Middle frontal gyrus (tissue), 1 donor: Measurements from ENCODE around the gene ERGIC1.

ENCODE experiments used
- DNase-seq: peaks from one replicate; pipeline ENCODE4 v3.0.0-alpha.2; 2015; ENCODE audit warnings: low spot score; ENCODE audit errors: extremely low spot score

The ERGIC1 gene

DNA sequence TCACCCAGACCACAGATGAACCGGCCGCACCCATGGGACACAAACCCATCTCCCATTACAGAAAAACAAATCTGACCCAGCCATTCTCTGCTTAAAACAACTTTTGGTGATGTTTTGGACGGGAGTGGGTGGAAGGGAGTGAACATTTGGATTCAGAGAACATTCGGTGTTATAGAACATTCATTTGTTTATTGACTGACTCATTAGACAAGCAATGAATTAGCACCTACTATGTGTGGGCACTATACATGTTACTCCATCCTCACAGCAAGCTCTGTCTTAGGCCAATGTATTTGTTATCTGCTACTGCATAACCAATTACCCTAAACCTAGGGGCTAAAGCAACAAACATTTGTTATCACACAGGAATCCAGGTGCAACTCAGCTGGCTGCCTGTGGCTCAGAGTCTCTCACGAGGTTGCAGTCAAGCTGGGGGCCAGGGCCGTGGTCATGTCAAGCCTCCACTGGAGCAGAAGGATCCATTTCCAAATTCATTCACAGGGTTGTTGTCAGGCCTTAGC is 5.1 kb upstream of the ERGIC1 start:
- no peak for DNase-seq

GRCh38 chr5:172830275-172830799 is 3.7 kb upstream of the ERGIC1 start:
- DNase-seq, result no peak

GRCh38 chr5:172830876-172831662 is 3.0 kb upstream of the ERGIC1 start:
- no peak for DNase-seq

DNA sequence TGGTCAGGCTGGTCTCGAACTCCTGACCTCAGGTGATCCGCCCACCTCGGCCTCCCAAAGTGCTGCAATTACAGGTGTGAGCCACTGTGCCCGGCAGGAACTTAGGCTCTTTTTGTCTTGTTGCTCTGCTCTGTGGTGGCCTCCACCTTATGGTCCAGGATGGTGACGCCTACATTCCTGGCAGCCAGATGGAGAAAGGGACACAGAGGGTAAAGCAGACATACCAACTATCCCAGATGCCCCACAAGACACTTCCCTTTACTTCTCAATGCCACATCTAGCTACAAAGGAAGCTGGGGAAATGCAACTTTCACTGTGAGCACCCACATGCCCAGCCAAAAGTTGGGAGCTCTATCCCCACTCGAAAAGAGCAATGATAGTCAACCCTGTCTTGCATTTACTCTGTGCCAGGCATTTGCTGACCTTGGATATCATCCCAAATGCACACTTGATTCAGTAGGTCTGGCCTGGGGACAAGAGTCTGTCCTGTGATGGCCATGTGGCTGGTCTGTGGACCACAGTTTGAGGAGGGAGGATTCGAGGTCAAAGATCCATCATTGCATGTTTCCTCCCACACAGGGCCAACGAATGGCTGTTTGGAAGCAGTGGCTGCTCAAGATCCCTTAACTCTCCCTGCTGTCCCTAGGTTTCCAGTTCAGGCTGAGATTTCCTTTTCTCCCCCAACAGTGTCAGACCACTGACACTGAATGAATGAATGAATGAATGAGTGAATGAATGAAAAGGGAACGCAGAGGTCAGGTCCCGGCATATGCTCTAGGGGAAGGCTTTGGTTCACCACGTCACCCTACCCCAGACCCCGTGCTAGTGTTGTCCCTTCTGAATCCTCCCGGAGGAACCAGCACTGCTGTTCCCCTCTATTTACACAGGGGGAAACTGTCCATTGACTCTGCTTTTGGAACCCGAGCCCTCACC is 1.4 kb upstream of the ERGIC1 start:
- DNase-seq, result no peak

GRCh38 chr5:172833372-172833685 is 722 bp upstream of the ERGIC1 start:
- no peak for DNase-seq

- no peak for DNase-seq
These were observed 601 bp downstream of the ERGIC1 start for GRCh38 chr5:172834415-172835289.

- no peak for DNase-seq
These were observed 1.4 kb downstream of the ERGIC1 start for GRCh38 chr5:172835290-172835993.

DNA sequence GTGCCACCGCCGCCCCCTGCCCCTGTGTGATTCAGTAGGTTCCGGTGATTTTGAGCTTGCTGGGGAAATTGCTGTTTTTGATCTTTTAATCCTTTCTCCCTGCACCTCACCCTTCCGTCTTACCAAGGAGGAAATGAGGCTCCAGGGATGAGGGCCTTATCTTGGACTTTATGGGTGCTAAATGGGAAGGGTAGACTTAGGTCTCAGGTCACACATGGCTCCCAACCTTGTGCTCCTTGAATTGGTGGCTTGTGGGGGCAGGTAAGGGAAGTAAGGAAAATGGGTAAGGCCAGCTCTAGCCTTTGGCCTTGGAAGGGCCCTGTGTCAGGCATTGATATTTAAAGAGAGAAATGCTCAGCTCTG is 1.9 kb downstream of the ERGIC1 start:
- DNase-seq, result no peak

- DNase-seq, result no peak
These were observed 3.6 kb downstream of the ERGIC1 start for GRCh38 chr5:172837640-172838039.

DNA sequence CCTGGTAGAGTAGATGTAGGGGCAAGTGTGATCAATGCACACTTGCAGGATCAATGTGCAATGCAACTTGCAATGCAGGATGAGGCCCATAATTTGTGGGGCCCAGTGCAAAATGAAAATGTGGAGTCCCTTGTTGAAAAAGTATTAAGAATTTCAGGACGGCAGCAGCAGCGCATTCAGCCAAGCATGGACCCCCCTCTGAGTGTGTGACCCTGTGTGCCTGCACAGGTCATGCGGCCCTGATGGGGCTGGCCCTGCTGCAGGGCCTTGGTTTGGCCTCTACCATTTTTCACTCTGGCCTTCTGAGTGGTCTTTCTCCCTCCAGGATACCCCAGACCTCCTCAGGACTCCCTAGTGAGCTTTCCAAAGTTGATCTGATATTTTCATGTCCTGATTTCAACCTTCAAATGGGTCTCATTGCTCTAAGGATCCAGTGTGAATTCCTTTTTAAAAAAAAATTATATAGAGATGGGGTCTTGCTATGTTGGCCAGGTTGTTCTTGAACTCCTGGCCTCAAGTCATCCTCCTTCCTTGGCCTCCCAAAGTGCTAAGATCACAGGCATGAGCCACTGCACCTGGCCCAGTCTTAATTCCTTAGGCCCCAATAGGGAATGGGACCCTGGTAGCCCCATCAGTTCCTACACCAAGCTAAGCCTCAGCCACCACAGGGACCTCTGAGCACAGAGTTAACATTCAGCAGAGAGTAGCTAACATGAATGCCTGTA is 4.3 kb downstream of the ERGIC1 start:
- no peak for DNase-seq

- DNase-seq, result no peak
These were observed 5.8 kb downstream of the ERGIC1 start for GRCh38 chr5:172839669-172840431.

DNA sequence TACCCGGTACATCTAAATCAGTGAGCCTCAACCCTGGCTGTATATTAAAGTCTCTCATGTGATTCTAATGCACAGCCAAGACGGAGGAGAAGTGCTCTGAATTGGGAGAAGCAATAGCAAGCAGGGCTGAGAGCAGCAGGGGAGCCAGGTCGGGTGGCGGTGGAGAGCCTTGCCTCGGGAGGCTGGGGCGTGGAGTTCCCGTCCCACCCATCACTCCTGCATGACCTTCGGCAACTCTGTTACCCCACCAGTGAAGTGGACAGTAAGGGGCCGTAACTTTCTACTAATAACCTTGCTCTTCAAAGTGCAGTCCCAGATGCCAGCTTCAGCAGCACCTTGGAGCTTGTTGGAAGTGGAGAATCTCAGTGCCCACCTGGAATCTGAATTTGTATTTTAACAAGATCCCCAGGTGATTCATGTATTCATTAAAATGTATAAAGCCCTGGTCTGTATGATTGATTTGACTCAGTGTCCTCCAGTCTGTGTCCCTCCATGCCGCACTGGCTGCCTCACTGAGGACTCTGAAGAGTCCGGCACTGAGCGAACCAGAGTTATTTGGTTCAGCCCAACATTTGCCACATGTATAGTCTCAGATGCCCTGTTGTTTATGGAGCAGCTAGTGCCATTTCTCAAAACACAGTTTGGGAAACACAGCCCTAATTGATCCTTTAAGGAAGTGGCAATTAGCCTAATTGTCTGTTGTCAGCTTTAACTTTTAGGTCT is 6.5 kb downstream of the ERGIC1 start:
- peak; percentile 28 for DNase-seq

DNA sequence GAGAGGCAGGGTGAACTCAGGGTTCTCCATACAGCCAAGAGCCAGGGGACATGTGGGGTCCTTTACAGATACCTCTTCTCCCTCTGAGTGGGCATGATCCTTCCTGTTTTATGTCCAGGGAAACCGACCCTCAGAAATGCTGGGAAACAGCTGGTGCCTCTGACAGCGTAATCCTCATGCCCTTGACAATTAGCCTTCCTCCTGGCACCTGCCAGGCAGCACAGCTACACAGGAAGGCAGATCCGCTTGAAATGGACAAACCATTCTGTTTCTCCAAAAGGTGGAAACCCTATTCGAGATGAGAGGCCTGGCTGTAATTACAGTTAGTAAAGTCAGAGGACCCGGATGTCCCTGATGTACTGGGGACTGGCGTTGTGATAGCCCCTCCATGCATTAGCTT is 7.2 kb downstream of the ERGIC1 start:
- no peak for DNase-seq

DNA sequence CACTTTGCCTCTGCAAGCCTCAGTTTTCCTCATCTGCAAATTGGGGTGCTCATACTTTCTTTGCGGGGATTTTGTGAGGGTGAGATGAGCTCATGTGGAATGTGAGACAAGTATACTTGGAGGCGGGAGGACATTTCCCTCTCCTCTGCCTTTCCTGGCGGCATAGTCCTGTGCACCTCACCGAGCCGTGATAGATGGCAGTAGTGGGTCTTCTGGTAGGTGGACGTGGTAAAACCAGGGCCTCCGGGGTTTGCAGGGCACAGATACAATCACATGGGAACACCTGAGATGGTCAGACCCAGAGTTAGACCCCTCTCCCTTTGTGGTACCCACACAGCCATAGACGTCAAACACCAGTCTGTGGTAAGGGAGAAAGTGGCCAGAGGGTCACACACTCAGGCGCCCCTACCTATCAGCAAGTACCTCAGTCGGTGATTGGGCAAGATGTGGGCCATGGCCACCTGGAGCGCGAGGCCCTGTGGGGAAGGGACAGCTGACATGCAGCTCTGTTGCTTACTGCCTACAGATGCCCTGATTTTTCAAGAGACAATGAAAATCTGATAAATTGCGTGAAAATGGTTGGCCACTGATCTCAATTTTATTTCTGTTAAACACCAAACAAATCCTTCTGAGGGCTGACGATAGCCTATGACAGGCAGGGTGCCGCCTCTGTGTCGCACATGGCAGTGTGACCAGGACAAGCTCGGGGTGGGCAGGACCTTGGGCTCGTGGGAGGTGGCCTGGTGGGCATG is 9.9 kb downstream of the ERGIC1 start:
- no peak for DNase-seq

- DNase-seq, result no peak
These were observed 10.5 kb downstream of the ERGIC1 start for GRCh38 chr5:172844577-172844838.

DNA sequence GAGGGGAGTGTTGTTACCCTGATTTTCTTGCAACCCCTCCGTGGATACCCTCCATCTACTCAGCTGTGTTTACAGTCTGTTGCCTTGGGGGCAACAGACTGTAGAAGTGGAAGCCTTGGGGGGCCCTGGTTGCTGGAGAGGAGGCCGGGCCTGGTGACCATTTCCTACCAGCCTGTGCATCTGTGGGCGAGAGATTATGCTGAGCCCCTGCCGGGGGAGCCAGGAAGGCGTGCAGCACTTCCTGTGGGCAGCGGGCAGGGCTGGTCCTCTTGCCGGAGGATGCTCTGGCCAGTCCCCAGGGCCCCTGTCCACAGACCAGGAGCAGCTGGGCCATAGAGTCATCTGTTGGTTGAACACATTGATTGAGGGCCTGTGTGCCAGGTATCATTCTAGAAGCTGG is 11.1 kb downstream of the ERGIC1 start:
- DNase-seq, result no peak

- DNase-seq, result no peak
These were observed 11.5 kb downstream of the ERGIC1 start for GRCh38 chr5:172845576-172845975.

DNA sequence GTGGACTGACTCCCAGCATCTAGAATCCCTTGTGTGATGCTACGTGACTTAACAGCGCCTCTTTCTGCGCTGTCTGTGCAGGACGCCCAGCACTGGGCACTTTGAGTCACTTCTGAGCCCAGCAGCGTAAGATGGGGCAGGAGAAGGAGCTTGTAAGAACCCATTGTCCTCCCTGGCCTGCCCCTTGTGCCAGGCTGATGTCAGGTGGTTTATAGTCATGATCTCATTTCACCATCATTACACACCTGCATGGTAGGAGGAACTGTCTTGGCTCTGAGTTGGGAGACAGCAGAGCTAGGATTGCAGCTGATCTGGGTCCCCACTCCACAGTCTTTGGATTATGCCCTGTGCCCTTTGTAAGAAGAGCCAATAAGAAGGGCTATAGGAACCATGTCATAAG is 12.2 kb downstream of the ERGIC1 start:
- DNase-seq, result no peak
